ENCODE measurements around the gene RPS6KL1.

DNA sequence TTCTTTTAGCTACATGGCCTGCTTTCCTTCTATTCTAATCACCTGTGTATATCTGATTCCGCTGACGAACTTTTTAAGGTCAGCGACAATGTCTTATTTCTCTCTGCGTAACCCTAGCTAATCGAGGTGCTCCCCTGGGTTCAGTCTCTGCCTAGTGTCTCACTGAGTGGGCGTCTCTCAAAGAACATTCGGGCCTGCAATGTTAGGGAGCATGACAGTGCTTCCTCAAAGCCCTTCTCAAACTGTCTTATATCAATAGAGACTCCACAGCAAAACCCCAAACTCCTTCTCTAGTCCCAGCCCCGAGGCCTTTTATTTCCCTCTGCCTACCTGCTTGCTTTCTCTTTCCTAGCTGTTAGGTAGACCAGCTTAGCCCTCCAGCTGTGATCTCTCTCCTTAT, 13.7 kb upstream of the RPS6KL1 start:
- no peak for TF ChIP-seq EZH2 (IDR thresholded peaks at IDR 0.05; ENCODE audit: low read depth)
- TF ChIP-seq CTCF (conservative IDR thresholded peaks at IDR 0.05) = no peak

Measured in PC-9 (cell line).